MM.1S (cell line): ENCODE measurements around the gene PXMP4.

Source experiments
- EZH2 ChIP-seq: fragments of 300-600 bp; sonication (generic); optimal IDR thresholded peaks from 2 replicates; pipeline ENCODE3; 2017; ENCODE audit warnings: low read depth, mild to moderate bottlenecking, antibody characterized with exemption, low read length, mixed read lengths
- EZH2phosphoT487 ChIP-seq: fragments of 300-600 bp; sonication (generic); IDR thresholded peaks from 2 replicates; pipeline ENCODE4 v1.6.1; 2018; ENCODE audit warnings: antibody characterized with exemption, low read length
- TF ChIP-seq, protein P1 (sequence below): fragments of 300-600 bp; sonication (generic); IDR thresholded peaks from 2 replicates; pipeline ENCODE4 v1.5.1; 2016; ENCODE audit warnings: antibody characterized with exemption, low read length, mixed read lengths

DNA sequence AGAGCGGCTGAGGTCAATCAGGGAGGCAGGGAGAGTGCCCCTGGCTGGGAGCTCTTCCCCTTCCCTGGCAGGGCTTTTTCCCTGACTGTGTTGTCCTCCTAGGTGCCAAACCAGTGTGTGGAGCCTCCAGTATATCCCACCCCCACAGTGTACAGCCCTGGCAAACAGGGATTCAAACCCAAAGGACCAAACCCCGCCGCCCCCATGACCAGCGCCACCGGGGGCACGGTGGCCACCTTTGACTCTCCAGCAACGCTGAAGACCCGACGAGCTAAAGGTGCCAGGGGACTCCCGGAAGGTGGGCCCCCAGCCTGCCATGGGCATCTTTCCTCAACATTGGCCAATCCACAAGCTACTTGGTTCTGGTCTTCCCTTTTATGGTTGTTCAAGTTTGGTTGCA, 36.9 kb upstream of the PXMP4 start:
- TF ChIP-seq, protein P1, sequence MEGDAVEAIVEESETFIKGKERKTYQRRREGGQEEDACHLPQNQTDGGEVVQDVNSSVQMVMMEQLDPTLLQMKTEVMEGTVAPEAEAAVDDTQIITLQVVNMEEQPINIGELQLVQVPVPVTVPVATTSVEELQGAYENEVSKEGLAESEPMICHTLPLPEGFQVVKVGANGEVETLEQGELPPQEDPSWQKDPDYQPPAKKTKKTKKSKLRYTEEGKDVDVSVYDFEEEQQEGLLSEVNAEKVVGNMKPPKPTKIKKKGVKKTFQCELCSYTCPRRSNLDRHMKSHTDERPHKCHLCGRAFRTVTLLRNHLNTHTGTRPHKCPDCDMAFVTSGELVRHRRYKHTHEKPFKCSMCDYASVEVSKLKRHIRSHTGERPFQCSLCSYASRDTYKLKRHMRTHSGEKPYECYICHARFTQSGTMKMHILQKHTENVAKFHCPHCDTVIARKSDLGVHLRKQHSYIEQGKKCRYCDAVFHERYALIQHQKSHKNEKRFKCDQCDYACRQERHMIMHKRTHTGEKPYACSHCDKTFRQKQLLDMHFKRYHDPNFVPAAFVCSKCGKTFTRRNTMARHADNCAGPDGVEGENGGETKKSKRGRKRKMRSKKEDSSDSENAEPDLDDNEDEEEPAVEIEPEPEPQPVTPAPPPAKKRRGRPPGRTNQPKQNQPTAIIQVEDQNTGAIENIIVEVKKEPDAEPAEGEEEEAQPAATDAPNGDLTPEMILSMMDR, result no peak
- TF ChIP-seq EZH2phosphoT487 (no peak), EZH2 (no peak)
